HCT116 (cell line): ENCODE results near the gene ZMYM2. TPM values are rescaled to one million over a fixed set of nuclear protein-coding genes. Genes with fewer than 3 reads are reported as not detected.

Experiments used
- ATAC-seq: fragments of 200-7000 bp; cut with Tn5 transposase; 2 replicates; pipeline ENCODE4 v1.9.1; 2020; ENCODE audit warnings: mild to moderate bottlenecking, moderate library complexity
- BruUV-seq: library from RNA; stranded (reverse); fragments of 400-500 nt; replicated peaks from 2 replicates; lab custom pipeline; 2021; lab: Mats Ljungman, UMichigan
- CTCF ChIA-PET: fragments of 300-600 bp; sonication (Branson Sonifier 250); formaldehyde crosslinking; loops from one replicate; lab custom pipeline; 2021; ENCODE audit warnings: antibody characterized with exemption; lab: Charles Lee
- POLR2A ChIA-PET: fragments of 300-600, 350-600 bp; sonication (Branson Sonifier 250); formaldehyde crosslinking; loops from one replicate; lab custom pipeline; 2021; ENCODE audit warnings: antibody characterized with exemption; lab: Charles Lee
- RAD21 ChIA-PET, 2 experiments: fragments of 300-600 bp; sonication (Branson Sonifier 250); formaldehyde crosslinking; loops; one replicate each; lab custom pipeline; 2023; ENCODE audit warnings: low total read pairs in 2 of 2; ENCODE audit not compliant: uncharacterized antibody in 2 of 2, unreplicated experiment in 2 of 2, low non-redundant PET in 1 of 2; lab: Charles Lee
- DNase-seq: peaks from one replicate; pipeline ENCODE4 v3.0.0-alpha.2; 2010; ENCODE audit warnings: low read depth, low spot score
- H2AFZ ChIP-seq: fragments of 200-600 bp; shearing (Covaris generic), sonication (generic); 2 replicates; pipeline ENCODE4 v1.6.1; 2017; ENCODE audit warnings: low read depth, mixed run types, mixed read lengths, antibody characterized with exemption, low read length; ENCODE audit not compliant: poor library complexity, severe bottlenecking
- H3K27ac ChIP-seq: 2 replicates; pipeline ENCODE4 v1.5.1; 2012; ENCODE audit warnings: low read depth, low read length
- H3K27me3 ChIP-seq: fragments of 200-600 bp; sonication (generic); 2 replicates; pipeline ENCODE4 v1.6.1; 2016; ENCODE audit warnings: mixed run types, low read length, mixed read lengths; ENCODE audit not compliant: insufficient read depth
- H3K36me3 ChIP-seq, 2 experiments: fragments of 200-500 bp in 1 of 2; fragments of 200-600 bp in 1 of 2; sonication (Bioruptor generic) in 1 of 2; sonication (generic) in 1 of 2; 2 replicates each; pipeline versions ENCODE4 v1.5.1 to v1.6.1; 2014 to 2016; ENCODE audit warnings: low read length in 2 of 2, inconsistent platforms in 1 of 2, mixed read lengths in 1 of 2, mixed run types in 1 of 2; ENCODE audit not compliant: insufficient read depth in 2 of 2, control insufficient read depth in 1 of 2
- H3K4me1 ChIP-seq, 2 experiments: fragments of 200-600 bp in 1 of 2; sonication (generic) in 1 of 2; 2 replicates each; pipeline versions ENCODE4 v1.5.1 to v1.6.1; 2012 to 2017; ENCODE audit warnings: low read length in 2 of 2, inconsistent platforms in 1 of 2, mild to moderate bottlenecking in 1 of 2, mixed read lengths in 1 of 2, mixed run types in 1 of 2, moderate library complexity in 1 of 2; ENCODE audit not compliant: insufficient read depth in 2 of 2, control insufficient read depth in 1 of 2
- H3K4me2 ChIP-seq: fragments of 200-600 bp; sonication (generic); 2 replicates; pipeline ENCODE4 v1.6.1; 2017; ENCODE audit warnings: mixed run types, low read length, mixed read lengths
- H3K4me3 ChIP-seq, 2 experiments: fragments of 200-600 bp in 1 of 2; sonication (generic) in 1 of 2; replicated peaks in 1 of 2; 2 replicates each; pipeline ENCODE4 v1.5.1; 2011 to 2016; ENCODE audit warnings: low read length in 2 of 2, control low read depth in 1 of 2, low read depth in 1 of 2, mild to moderate bottlenecking in 1 of 2, mixed read lengths in 1 of 2, mixed run types in 1 of 2
- H3K79me2 ChIP-seq: fragments of 200-600 bp; sonication (generic); 2 replicates; pipeline ENCODE4 v1.6.1; 2017; ENCODE audit warnings: mild to moderate bottlenecking, mixed run types, low read length, moderate library complexity, mixed read lengths; ENCODE audit not compliant: insufficient read depth
- H3K9ac ChIP-seq: fragments of 200-600 bp; sonication (generic); 2 replicates; pipeline ENCODE4 v1.6.1; 2016; ENCODE audit warnings: low read length, mixed read lengths
- H3K9me2 ChIP-seq: fragments of 200-600 bp; sonication (generic), shearing (Covaris generic); 2 replicates; pipeline ENCODE4 v1.6.1; 2017; ENCODE audit warnings: mixed run types, mild to moderate bottlenecking, moderate library complexity; ENCODE audit not compliant: insufficient read depth
- H3K9me3 ChIP-seq, 2 experiments: fragments of 200-500 bp in 1 of 2; fragments of 200-600 bp in 1 of 2; sonication (Bioruptor generic) in 1 of 2; sonication (generic) in 1 of 2; 2 replicates each; pipeline ENCODE4 v1.6.1; 2014 to 2017; ENCODE audit warnings: low read length in 2 of 2, mixed read lengths in 2 of 2, inconsistent platforms in 1 of 2, low read depth in 1 of 2, mild to moderate bottlenecking in 1 of 2, mixed run types in 1 of 2, moderate library complexity in 1 of 2; ENCODE audit not compliant: control insufficient read depth in 1 of 2, insufficient read depth in 1 of 2
- H4K20me1 ChIP-seq: fragments of 200-600 bp; sonication (generic), shearing (Covaris generic); 2 replicates; pipeline ENCODE4 v1.6.1; 2017; ENCODE audit warnings: mixed run types, mild to moderate bottlenecking, moderate library complexity; ENCODE audit not compliant: insufficient read depth
- ELF1 ChIP-seq: IDR thresholded peaks from 2 replicates; pipeline ENCODE4 v1.6.1; 2012; ENCODE audit warnings: low read depth, borderline replicate concordance
- EZH2phosphoT487 ChIP-seq: fragments of 200-600 bp; IDR thresholded peaks from 2 replicates; pipeline ENCODE4 v1.6.1; 2018; ENCODE audit warnings: antibody characterized with exemption, borderline replicate concordance
- FOSL1 ChIP-seq: IDR thresholded peaks from 2 replicates; pipeline ENCODE4 v1.6.1; 2012; ENCODE audit warnings: low read depth
- SIN3A ChIP-seq: IDR thresholded peaks from 2 replicates; pipeline ENCODE4 v1.6.1; 2012; ENCODE audit warnings: low read depth
- SP1 ChIP-seq: IDR thresholded peaks from 2 replicates; pipeline ENCODE4 v1.6.1; 2012; ENCODE audit warnings: low read depth
- ZFX ChIP-seq: fragments of 450-650 bp; IDR thresholded peaks from 2 replicates; pipeline ENCODE4 v1.6.1; 2017
- intact Hi-C: fragments of 100-400 bp; cut with micrococcal nuclease; formaldehyde crosslinking; loops from 2 replicates; pipeline ENCODE4 v1.10.0; 2022
- total RNA-seq: library from RNA; stranded (reverse); gene quantifications from one replicate; pipeline ENCODE4 v1.2.1, GENCODE V29; 2021; ENCODE audit not compliant: unreplicated experiment
- TF ChIP-seq, protein P1 (sequence below): IDR thresholded peaks from 2 replicates; pipeline ENCODE4 v1.6.1; 2011; ENCODE audit warnings: mild to moderate bottlenecking, low read length, moderate library complexity; ENCODE audit not compliant: insufficient replicate concordance; ENCODE audit errors: extremely low read depth
- TF ChIP-seq, protein P2 (sequence below): IDR thresholded peaks from 2 replicates; pipeline ENCODE4 v1.6.1; 2012; ENCODE audit warnings: low read depth

The ZMYM2 gene
- total RNA-seq, 1 experiment from 2014 or later, result 53.0 TPM

DNA sequence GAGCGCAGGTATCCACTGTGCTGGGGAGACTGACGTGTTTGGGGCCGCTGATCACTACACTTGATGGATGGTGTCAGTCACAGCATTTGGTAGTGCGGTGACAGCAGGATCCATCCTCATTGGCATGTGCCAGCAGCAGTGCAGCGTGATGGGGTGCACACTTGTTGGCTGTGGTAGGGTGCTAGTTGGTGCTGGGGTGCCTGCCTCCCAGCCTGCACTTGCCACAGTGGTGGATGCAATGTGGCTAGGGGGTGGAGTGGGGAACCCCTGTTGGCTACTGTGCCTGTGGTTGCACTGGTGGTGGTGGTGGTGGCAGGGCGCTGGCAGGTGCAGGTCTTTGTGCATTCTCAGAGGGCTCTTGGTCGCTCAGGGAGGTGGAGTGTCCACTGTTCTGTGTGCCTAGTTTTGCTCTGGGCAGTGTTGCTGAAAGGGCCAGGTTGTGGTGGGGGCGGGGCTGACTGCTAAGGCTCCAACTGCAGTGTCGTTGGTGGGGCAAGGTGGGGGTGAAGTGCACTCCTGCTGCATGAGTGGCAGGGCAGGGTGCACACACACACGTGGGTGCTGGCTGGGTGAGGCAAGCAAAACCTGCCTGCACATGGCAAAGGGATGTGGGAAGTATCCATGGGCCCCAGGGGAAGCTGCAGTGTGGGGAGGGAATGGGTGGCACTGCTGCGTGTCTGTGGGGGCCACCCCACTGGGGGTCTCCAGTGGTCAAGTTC is 84.8 kb downstream of the ZMYM2 start:
- Histone ChIP-seq H3K4me3 (no peak overlapping the region), H3K4me2 (no peak overlapping the region), H3K4me1 (no peaks in the 10 kb centered on the region), H3K27me3 (no peaks in the 10 kb centered on the region), H3K9me2 (no peaks in the 10 kb centered on the region), H3K79me2 (peaks cover 40% of the 10 kb centered on the region), H3K27ac (no peak overlapping the region), H3K9ac (no peak overlapping the region), H3K36me3 (peaks cover 0 to 7% of the 10 kb centered on the region in 2 experiments; a peak in 3 of 4 replicates), H2AFZ (no peak overlapping the region), H3K9me3 (no peaks in the 10 kb centered on the region), H4K20me1 (peaks cover 4% of the 10 kb centered on the region; the same call in 1 of the 2 replicates)
- TF ChIP-seq, protein P1, sequence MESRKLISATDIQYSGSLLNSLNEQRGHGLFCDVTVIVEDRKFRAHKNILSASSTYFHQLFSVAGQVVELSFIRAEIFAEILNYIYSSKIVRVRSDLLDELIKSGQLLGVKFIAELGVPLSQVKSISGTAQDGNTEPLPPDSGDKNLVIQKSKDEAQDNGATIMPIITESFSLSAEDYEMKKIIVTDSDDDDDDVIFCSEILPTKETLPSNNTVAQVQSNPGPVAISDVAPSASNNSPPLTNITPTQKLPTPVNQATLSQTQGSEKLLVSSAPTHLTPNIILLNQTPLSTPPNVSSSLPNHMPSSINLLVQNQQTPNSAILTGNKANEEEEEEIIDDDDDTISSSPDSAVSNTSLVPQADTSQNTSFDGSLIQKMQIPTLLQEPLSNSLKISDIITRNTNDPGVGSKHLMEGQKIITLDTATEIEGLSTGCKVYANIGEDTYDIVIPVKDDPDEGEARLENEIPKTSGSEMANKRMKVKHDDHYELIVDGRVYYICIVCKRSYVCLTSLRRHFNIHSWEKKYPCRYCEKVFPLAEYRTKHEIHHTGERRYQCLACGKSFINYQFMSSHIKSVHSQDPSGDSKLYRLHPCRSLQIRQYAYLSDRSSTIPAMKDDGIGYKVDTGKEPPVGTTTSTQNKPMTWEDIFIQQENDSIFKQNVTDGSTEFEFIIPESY, result no peak
- TF ChIP-seq SIN3A (no peak), EZH2phosphoT487 (no peak), FOSL1 (no peak), ELF1 (no peak), ZFX (no peak), SP1 (no peak)
- TF ChIP-seq, protein P2, sequence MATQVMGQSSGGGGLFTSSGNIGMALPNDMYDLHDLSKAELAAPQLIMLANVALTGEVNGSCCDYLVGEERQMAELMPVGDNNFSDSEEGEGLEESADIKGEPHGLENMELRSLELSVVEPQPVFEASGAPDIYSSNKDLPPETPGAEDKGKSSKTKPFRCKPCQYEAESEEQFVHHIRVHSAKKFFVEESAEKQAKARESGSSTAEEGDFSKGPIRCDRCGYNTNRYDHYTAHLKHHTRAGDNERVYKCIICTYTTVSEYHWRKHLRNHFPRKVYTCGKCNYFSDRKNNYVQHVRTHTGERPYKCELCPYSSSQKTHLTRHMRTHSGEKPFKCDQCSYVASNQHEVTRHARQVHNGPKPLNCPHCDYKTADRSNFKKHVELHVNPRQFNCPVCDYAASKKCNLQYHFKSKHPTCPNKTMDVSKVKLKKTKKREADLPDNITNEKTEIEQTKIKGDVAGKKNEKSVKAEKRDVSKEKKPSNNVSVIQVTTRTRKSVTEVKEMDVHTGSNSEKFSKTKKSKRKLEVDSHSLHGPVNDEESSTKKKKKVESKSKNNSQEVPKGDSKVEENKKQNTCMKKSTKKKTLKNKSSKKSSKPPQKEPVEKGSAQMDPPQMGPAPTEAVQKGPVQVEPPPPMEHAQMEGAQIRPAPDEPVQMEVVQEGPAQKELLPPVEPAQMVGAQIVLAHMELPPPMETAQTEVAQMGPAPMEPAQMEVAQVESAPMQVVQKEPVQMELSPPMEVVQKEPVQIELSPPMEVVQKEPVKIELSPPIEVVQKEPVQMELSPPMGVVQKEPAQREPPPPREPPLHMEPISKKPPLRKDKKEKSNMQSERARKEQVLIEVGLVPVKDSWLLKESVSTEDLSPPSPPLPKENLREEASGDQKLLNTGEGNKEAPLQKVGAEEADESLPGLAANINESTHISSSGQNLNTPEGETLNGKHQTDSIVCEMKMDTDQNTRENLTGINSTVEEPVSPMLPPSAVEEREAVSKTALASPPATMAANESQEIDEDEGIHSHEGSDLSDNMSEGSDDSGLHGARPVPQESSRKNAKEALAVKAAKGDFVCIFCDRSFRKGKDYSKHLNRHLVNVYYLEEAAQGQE, result no peak
- CTCF ChIA-PET, result no interaction called here
- no TSS peak for BruUV-seq
- no peak for DNase-seq
- POLR2A ChIA-PET, result no interaction called here
- intact Hi-C loops, result no loop called here
- RAD21 ChIA-PET, result no interaction called here
- no peak for ATAC-seq
